GM19351 (cell line): ENCODE results near the gene PTRH2.
"Not testable (repeated sequence)": the region's sequence is repeated elsewhere in the genome, so short reads cannot be mapped to it uniquely, and the experiment has no call there.

Experiments used
- ATAC-seq: cut with Tn5 transposase; IDR thresholded peaks from one replicate; pipeline ENCODE4 v1.9.1; 2021; ENCODE audit warnings: mild to moderate bottlenecking, moderate library complexity; ENCODE audit not compliant: unreplicated experiment

Gene PTRH2

GRCh38 chr17:59707149-59707970 lies at the start of gene PTRH2, which contains the start of gene VMP1:
Gene PTRH2 (minus strand): TSS chr17:59707430. CDS start chr17:59697978, 9,452 bp downstream.
Gene VMP1 (plus strand): TSS chr17:59707654. CDS start chr17:59731447, 23,793 bp downstream.
- ATAC-seq, result peak; percentile 95

DNA sequence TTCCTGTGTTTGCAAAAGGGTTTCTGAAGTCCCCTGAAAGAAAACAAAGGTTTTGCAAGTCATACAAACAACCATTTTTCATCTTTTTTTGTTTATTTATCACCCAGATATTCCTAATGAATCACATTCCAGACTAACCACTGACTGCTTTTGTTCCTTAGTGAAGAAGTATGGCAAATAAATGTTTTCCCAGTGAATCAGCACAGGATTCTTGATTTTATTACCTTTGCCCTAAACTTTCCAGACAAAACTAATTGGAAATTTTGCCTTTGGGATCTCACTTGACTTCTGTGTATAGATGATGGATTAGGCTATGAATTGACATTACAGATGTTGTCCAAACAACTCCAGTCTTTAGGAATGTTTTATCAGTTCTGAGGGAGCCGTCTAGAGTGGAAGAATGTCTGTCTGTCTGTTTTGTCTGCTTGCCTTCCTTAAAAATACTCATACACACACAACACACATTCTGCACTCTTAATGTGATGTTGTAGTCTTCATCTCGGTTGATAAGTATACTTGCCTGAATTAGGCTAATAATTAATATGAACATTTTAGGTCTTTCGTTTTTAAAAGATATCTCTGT lies 49.1 kb upstream of the PTRH2 start:
- ATAC-seq, result no peak

DNA sequence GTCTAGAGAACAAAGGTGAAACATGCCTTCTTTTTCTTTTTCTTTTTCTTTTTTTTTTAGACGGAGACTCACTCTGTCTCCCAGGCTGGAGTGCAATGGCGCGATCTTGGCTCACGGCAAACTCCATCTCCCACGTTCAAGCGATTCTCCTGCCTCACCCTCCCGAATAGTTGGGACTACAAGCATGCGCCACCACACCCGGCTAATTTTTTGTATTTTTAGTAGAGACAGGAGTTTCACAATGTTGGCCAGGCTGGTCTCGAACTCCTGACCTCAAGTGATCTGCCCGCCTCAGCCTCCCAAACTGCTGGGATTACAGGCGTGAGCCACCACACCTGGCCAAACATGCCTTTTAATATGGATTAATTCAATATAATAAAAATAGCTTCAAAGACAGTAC lies 47.8 kb upstream of the PTRH2 start:
- not testable (repeated sequence) for ATAC-seq

DNA sequence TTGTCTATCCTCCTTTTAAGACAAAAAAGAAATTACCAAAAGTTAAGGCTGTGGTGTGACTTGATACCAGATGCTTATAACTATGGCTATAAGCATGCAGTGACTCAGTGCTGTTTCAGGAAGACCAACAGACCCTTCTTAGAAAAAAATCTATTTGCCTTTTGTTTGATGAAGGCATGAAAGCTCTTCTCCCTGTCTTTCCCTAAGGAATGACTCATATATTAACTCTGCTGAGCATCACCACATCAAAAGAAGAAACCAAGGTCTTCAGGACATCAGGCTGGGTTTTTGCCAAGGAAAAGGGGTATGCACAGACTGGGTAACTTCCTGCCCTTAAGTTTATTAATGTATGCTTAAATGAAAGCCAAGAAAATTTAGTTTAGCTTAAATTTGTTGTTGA lies 47.3 kb upstream of the PTRH2 start:
- no peak for ATAC-seq

GRCh38 chr17:59753522-59754467 lies 46.6 kb upstream of the PTRH2 start:
- peak; percentile 43 for ATAC-seq

GRCh38 chr17:59752922-59753321 lies 45.7 kb upstream of the PTRH2 start:
- ATAC-seq, result no peak

DNA sequence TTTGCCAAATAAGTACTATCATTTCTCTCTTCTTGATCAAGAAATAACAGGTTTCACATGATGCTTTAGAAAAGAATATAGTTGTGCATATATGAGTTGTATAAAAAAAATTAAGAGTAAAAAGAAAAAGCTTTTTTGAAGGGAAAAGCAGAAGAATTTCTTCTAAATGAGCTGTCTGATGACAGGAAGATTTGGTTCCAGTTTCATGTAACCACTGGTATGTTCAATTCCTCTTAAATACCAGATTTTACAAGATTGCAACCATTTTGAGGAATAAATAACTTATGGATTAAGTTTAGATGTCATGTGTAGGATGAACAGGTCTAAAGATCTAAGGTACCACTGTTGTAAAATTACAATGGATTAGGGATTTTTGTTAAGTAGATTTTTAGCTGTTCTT lies 45.2 kb upstream of the PTRH2 start:
- ATAC-seq, result no peak

DNA sequence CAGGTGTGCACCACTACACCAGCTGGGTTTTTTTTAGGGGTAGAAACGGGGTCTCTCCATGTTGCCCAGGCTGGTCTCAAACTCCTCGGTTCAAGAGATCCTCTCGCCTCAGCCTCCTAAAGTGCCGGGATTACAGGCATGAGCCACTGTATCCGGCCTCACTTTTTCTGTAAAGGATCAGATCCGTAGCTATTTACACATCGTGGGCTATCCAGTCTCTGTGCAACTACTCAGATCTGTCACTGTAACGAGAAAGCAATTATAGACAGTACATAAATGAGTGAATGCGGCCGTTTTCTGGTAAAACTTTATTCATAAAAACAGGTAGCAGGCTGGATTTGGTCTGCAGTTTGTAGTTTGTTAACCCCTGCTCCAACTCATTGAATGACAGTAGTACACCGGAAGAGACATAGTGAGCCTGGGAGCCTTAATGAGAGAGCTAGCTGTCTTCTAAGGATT lies 44.8 kb upstream of the PTRH2 start:
- ATAC-seq, result no peak

GRCh38 chr17:59748591-59748990 lies 41.4 kb upstream of the PTRH2 start:
- ATAC-seq, result no peak

- no peak for ATAC-seq
Observed at GRCh38 chr17:59746849-59747445, 39.7 kb upstream of the PTRH2 start.

DNA sequence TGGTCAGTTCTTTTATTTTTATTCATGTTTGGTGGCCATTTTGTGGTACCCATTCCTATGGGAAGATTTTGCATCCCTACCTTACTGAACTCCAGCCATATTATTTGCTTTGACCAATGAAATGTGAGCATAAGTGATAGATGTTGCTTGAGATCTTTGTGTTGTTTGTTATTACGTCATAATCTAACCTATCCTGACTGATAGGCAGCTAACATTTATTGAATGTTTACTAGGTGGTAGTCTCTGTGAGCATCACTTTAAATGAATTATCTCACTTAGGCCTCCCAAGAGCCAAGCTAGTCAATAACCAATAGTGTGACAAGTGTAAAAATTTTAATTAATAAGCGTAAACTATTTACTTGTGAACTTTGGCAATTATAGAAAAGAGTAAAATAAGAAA lies 37.8 kb upstream of the PTRH2 start:
- ATAC-seq, result no peak

GRCh38 chr17:59743842-59744241 lies 36.6 kb upstream of the PTRH2 start:
- no peak for ATAC-seq

DNA sequence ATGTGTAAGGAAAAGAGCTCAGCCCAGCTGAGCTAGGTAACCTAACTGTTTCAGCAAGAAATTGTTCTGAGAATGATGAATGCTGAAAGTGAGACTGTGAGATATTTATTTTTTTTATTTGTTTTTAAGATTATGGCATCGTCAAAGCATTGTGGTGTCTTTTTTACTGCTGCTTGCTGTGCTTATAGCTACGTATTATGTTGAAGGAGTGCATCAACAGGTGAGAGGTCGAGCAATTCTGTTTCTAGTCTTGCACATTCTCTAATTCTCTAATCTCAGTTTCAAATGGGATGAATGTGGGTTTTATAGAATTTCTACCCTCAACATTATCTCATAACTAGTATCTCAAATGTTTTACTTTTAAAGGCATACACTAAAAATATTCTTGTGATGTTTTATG lies 30.1 kb upstream of the PTRH2 start:
- ATAC-seq, result no peak

DNA sequence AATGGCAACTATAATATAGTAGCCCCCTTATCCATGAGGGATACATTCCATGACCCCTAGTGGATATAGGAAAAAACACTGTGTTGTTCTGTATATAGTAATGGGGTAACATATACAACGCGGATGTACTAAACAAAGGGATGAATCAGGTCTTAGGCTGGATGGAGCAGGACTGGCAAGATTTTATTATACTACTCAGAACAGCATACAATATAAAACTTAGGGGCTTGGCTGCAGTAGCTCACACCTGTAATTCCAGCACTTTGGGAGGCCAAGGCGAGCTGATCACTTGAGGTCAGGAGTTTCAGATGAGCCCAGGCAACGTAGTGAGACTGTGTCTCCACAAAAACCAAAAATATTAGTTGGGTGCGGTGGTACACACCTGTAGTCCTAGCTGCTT lies 27.0 kb upstream of the PTRH2 start:
- ATAC-seq, result no peak

DNA sequence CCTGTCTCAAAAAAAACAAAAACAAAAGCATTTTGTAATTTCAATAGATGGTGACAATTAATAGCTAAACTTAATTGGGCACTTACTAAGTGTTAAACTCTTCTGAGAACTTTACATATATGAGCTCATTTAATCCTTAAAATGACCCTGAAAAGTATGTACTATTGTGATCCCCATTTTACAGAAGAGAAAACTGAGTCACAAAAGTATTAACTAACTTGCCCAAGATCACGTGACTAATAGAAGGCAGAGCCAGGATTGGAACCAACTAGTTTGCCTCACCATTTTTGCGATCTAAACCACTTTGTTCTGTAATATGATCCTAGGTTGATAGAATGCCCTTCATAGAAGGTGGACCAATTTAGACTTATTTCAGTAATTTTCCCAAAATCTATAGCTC lies 26.5 kb upstream of the PTRH2 start:
- ATAC-seq, result no peak

GRCh38 chr17:59730268-59730834 lies 23.1 kb upstream of the PTRH2 start:
- ATAC-seq, result no peak

DNA sequence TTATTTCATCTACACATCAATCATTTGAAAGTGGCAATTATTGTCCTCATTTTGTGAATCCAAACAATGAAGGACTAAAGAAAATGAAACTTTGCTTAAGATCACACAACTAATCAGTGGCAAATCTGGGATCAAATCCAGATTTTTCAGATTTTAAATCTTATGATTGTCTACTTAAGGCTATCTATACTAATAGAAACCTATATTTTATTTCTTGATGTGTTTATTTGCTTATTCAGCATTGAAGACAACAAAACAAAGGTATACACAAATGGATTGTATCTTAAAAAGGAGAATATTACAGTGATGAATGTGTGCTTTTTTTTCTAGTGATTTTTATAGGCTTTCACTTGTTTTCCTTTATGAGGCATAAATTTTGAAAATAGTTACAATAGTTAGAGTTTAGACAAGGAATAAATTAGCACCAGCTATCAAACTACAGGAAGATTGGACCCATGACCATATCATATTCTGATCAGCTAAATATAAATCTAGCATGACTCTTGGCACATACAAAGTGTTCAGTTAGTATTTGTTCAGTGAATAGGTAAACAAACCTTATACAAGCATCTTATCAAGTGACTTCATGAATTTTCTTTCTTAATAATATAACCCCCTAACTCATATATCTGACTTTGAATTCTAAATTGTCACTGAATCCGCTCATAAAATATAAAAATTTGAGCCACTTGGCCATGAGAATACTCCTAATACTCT lies 20.7 kb upstream of the PTRH2 start:
- ATAC-seq, result no peak

DNA sequence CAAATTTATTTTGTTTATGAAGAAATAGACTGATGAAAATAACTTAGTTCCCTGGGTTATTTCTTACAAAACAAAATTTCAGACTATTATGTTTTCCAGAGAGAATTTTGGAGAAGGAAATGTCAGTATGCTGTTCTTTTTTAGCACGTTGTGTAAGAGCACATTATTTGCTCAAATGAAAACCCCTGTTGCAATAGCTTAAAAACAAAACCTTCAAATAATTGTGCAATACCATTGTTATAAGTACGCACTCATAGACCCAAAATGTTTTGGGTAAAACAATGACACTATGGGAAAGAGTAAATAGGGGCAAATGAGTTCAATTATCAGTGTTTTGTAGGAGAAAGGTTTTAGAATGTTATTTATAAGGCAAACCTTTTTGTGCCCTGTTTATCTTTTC lies 18.5 kb upstream of the PTRH2 start:
- ATAC-seq, result no peak

DNA sequence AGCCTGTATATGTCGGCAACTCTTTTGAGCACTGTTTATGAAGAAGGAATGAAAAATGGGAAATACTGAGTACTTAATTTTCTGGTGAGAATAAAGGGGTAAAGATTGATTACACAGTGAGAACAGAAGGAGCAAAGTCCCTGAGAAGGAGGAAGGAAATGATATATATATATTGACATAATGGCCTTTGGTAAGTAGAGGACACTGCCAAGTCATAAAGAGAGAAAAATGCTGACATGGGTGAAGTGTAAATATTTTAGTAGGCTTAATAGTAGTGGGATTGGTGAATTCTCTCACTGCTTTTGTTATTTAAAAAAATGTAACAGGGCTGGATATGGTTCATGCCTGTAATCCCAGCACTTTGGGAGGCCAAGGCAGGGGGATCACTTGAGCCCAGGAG lies 16.4 kb upstream of the PTRH2 start:
- ATAC-seq, result no peak

GRCh38 chr17:59723041-59723440 lies 15.8 kb upstream of the PTRH2 start:
- ATAC-seq, result no peak
